8988T (cell line): Measurements from ENCODE around the gene CARS2.
"Not testable (repeated sequence)": the region's sequence is repeated elsewhere in the genome, so short reads cannot be mapped to it uniquely, and the experiment has no call there.

Experiments used
- DNase-seq: peaks from one replicate; pipeline ENCODE4 v3.0.0; 2011

CARS2 gene

GRCh38 chr13:110681868-110682550, 23.9 kb downstream of the CARS2 start:
- DNase-seq = no peak

GRCh38 chr13:110680852-110681251, 25.1 kb downstream of the CARS2 start:
- peak; percentile 60 for DNase-seq

GRCh38 chr13:110677731-110678545, 28.0 kb downstream of the CARS2 start:
- DNase-seq = no peak

- no peak for DNase-seq
Observed at GRCh38 chr13:110676595-110677587, 29.0 kb downstream of the CARS2 start.

GRCh38 chr13:110669814-110670213, 36.1 kb downstream of the CARS2 start:
- not testable (repeated sequence) for DNase-seq

GRCh38 chr13:110669036-110669435, 36.9 kb downstream of the CARS2 start:
- no peak for DNase-seq

GRCh38 chr13:110666255-110666533, 39.7 kb downstream of the CARS2 start:
- no peak for DNase-seq

GRCh38 chr13:110665491-110666254, 40.2 kb downstream of the CARS2 start:
- no peak for DNase-seq

GRCh38 chr13:110664673-110665072, 41.2 kb downstream of the CARS2 start:
- DNase-seq = no peak

GRCh38 chr13:110664041-110664440, 41.9 kb downstream of the CARS2 start:
- DNase-seq = no peak

- DNase-seq = no peak
Observed at GRCh38 chr13:110663491-110663890, 42.4 kb downstream of the CARS2 start.

- no peak for DNase-seq
Observed at GRCh38 chr13:110662777-110663443, 43.0 kb downstream of the CARS2 start.

GRCh38 chr13:110662091-110662490, 43.8 kb downstream of the CARS2 start:
- no peak for DNase-seq

GRCh38 chr13:110661256-110661655, 44.7 kb downstream of the CARS2 start:
- DNase-seq = no peak

- not testable (repeated sequence) for DNase-seq
Observed at GRCh38 chr13:110658218-110658911, 47.6 kb downstream of the CARS2 start.

- no peak for DNase-seq
Observed at GRCh38 chr13:110657196-110657595, 48.7 kb downstream of the CARS2 start.

GRCh38 chr13:110653851-110654250, 52.1 kb downstream of the CARS2 start:
- no peak for DNase-seq

- DNase-seq = no peak
Observed at GRCh38 chr13:110653271-110653670, 52.6 kb downstream of the CARS2 start.

- no peak for DNase-seq
Observed at GRCh38 chr13:110652764-110653163, 53.2 kb downstream of the CARS2 start.

- DNase-seq = no peak
Observed at GRCh38 chr13:110652231-110652730, 53.6 kb downstream of the CARS2 start.

- DNase-seq = no peak
Observed at GRCh38 chr13:110651726-110652230, 54.1 kb downstream of the CARS2 start.
